Measurements from ENCODE around the gene CEP83.

Gene CEP83

GRCh38 chr12:94326234-94326633 is 133.4 kb downstream of the CEP83 start:
- H3F3A ChIP-seq (ENCODE audit: insufficient read depth), result no peaks in the 10 kb centered on the region
- H3K9ac ChIP-seq (ENCODE audit: low read length), result no peak overlapping the region
- H3K36me3 ChIP-seq (ENCODE audit: low read length), result peaks cover 13% of the 10 kb centered on the region
- H2AFZ ChIP-seq (ENCODE audit: low read depth, low read length, severe bottlenecking), result no peak overlapping the region
- TF ChIP-seq CTCF (IDR thresholded peaks at IDR 0.05; ENCODE audit: insufficient read depth, low read length, poor library complexity, severe bottlenecking) (no peak), EZH2phosphoT487 (conservative IDR thresholded peaks at IDR 0.05; ENCODE audit: low read length) (no peak)
- H3K27ac ChIP-seq (ENCODE audit: low read depth, low read length), result no peak overlapping the region
- no peak overlapping the region for H3K4me2 ChIP-seq (ENCODE audit: low read depth, low read length, poor library complexity, severe bottlenecking)
- H4K20me1 ChIP-seq (ENCODE audit: low read depth, low read length), result no peaks in the 10 kb centered on the region
- no peaks in the 10 kb centered on the region for H3K27me3 ChIP-seq (ENCODE audit: low read length)
- no peaks in the 10 kb centered on the region for H3K79me2 ChIP-seq (ENCODE audit: insufficient read depth, low read length)
- H3K9me2 ChIP-seq (replicated peaks; ENCODE audit: insufficient read depth, low read length), result no peaks in the 10 kb centered on the region
- H3K9me3 ChIP-seq (ENCODE audit: insufficient read depth, low read length), result peaks cover 8% of the 10 kb centered on the region; the same call in 1 of the 2 replicates
- no peak overlapping the region for H3K4me3 ChIP-seq (ENCODE audit: insufficient read depth, low read length, poor library complexity, severe bottlenecking)

- H3K27me3 ChIP-seq (ENCODE audit: low read length), result no peaks in the 10 kb centered on the region
- no peaks in the 10 kb centered on the region for H3K79me2 ChIP-seq (ENCODE audit: insufficient read depth, low read length)
- no peak overlapping the region for H3K4me3 ChIP-seq (ENCODE audit: insufficient read depth, low read length, poor library complexity, severe bottlenecking)
- TF ChIP-seq CTCF (IDR thresholded peaks at IDR 0.05; ENCODE audit: insufficient read depth, low read length, poor library complexity, severe bottlenecking) (no peak), EZH2phosphoT487 (conservative IDR thresholded peaks at IDR 0.05; ENCODE audit: low read length) (no peak)
- peaks cover 26% of the 10 kb centered on the region; the same call in 1 of the 2 replicates for H3K9me3 ChIP-seq (ENCODE audit: insufficient read depth, low read length)
- H3K36me3 ChIP-seq (ENCODE audit: low read length), result peaks cover 17% of the 10 kb centered on the region
- H3K4me2 ChIP-seq (ENCODE audit: low read depth, low read length, poor library complexity, severe bottlenecking), result no peak overlapping the region
- no peak overlapping the region for H3K9ac ChIP-seq (ENCODE audit: low read length)
- H3F3A ChIP-seq (ENCODE audit: insufficient read depth), result no peaks in the 10 kb centered on the region
- no peaks in the 10 kb centered on the region for H4K20me1 ChIP-seq (ENCODE audit: low read depth, low read length)
- no peak overlapping the region for H2AFZ ChIP-seq (ENCODE audit: low read depth, low read length, severe bottlenecking)
- H3K27ac ChIP-seq (ENCODE audit: low read depth, low read length), result no peak overlapping the region
- H3K9me2 ChIP-seq (replicated peaks; ENCODE audit: insufficient read depth, low read length), result no peaks in the 10 kb centered on the region
These were observed 137.3 kb downstream of the CEP83 start for GRCh38 chr12:94322346-94322745.

GRCh38 chr12:94320109-94320508 is 139.6 kb downstream of the CEP83 start:
- H3K9me2 ChIP-seq (replicated peaks; ENCODE audit: insufficient read depth, low read length), result no peaks in the 10 kb centered on the region
- peaks cover 17% of the 10 kb centered on the region for H3K36me3 ChIP-seq (ENCODE audit: low read length)
- H3K9me3 ChIP-seq (ENCODE audit: insufficient read depth, low read length), result peaks cover 26% of the 10 kb centered on the region; the same call in 1 of the 2 replicates
- TF ChIP-seq EZH2phosphoT487 (conservative IDR thresholded peaks at IDR 0.05; ENCODE audit: low read length), result no peak
- TF ChIP-seq CTCF (IDR thresholded peaks at IDR 0.05; ENCODE audit: insufficient read depth, low read length, poor library complexity, severe bottlenecking), result no peak
- no peaks in the 10 kb centered on the region for H3K79me2 ChIP-seq (ENCODE audit: insufficient read depth, low read length)
- no peak overlapping the region for H3K9ac ChIP-seq (ENCODE audit: low read length)
- H3K27ac ChIP-seq (ENCODE audit: low read depth, low read length), result no peak overlapping the region
- no peak overlapping the region for H2AFZ ChIP-seq (ENCODE audit: low read depth, low read length, severe bottlenecking)
- no peaks in the 10 kb centered on the region for H3K27me3 ChIP-seq (ENCODE audit: low read length)
- H3F3A ChIP-seq (ENCODE audit: insufficient read depth), result 0 out of 2 replicates have a peak, but pooled peaks cover 4% of the 10 kb centered on the region
- H3K4me2 ChIP-seq (ENCODE audit: low read depth, low read length, poor library complexity, severe bottlenecking), result no peak overlapping the region
- no peak overlapping the region for H3K4me3 ChIP-seq (ENCODE audit: insufficient read depth, low read length, poor library complexity, severe bottlenecking)
- no peaks in the 10 kb centered on the region for H4K20me1 ChIP-seq (ENCODE audit: low read depth, low read length)
